ENCODE results near the gene ARL6IP5. TPM values are rescaled to one million over a fixed set of nuclear protein-coding genes. Genes with fewer than 3 reads are reported as not detected.

Gene ARL6IP5
- total RNA-seq, 1 donor, result 91.2 TPM

DNA sequence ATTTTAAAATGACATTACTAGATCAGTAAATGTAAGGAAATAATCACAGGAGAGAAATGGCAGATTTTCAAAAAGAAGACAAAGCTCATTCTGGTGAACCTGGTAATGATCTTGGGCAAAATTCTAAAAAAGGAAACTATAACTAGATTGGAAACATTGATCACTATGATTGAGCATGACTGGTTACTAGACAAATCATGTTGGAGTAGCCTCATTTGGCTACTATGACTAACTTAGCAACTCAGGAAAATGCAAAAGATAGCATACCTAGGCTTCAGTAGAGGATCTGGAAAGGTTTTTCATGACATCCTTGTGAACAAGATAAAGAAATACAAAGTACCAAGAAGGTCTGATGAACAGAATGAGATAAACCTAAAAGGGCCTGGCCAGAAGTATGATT, 25.0 kb upstream of the ARL6IP5 start:
- Histone ChIP-seq H3K27me3 (ENCODE audit: insufficient read depth, low read length) (no peaks in the 10 kb centered on the region), H2AFZ (ENCODE audit: low read length) (no peak overlapping the region), H3K4me3 (ENCODE audit: insufficient read depth, low read length) (no peak overlapping the region), H3K9me3 (ENCODE audit: low read depth, low read length) (no peaks in the 10 kb centered on the region), H3K27ac (ENCODE audit: low read depth, low read length) (no peak overlapping the region), H3K4me1 (ENCODE audit: insufficient read depth, low read length) (no peaks in the 10 kb centered on the region), H3K79me2 (ENCODE audit: insufficient read depth, low read length) (no peaks in the 10 kb centered on the region), H3K36me3 (ENCODE audit: insufficient read depth, low read length) (peaks cover 79% of the 10 kb centered on the region), H4K20me1 (ENCODE audit: insufficient read depth, low read length) (no peaks in the 10 kb centered on the region), H3K4me2 (ENCODE audit: insufficient read depth, low read length) (no peak overlapping the region)
- no peak for DNase-seq (ENCODE audit: insufficient read length, low spot score, missing footprints)
- TF ChIP-seq, protein P1, sequence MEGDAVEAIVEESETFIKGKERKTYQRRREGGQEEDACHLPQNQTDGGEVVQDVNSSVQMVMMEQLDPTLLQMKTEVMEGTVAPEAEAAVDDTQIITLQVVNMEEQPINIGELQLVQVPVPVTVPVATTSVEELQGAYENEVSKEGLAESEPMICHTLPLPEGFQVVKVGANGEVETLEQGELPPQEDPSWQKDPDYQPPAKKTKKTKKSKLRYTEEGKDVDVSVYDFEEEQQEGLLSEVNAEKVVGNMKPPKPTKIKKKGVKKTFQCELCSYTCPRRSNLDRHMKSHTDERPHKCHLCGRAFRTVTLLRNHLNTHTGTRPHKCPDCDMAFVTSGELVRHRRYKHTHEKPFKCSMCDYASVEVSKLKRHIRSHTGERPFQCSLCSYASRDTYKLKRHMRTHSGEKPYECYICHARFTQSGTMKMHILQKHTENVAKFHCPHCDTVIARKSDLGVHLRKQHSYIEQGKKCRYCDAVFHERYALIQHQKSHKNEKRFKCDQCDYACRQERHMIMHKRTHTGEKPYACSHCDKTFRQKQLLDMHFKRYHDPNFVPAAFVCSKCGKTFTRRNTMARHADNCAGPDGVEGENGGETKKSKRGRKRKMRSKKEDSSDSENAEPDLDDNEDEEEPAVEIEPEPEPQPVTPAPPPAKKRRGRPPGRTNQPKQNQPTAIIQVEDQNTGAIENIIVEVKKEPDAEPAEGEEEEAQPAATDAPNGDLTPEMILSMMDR (IDR thresholded peaks at IDR 0.05; ENCODE audit: extremely low read depth, low read depth, low read length), result no peak

DNA sequence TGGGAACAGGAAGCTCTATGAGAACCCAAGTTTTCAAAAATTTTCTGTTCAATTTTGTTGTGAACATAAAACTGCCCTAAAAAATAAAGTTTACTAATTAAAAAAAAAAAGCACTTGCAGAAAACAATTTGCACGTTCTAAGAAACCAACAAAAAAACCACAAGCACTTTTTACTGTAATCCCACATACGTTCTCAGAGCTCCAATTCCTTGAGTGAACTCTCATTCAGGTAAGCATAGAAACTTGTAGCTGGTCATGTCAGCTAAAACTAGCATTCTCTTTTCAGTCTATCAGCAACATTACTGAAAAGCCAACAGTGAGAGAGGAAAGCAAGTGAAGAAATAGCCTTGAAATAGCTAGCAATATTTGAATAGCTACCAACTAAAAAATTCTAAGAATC, 21.1 kb upstream of the ARL6IP5 start:
- TF ChIP-seq, protein P1 (IDR thresholded peaks at IDR 0.05; ENCODE audit: extremely low read depth, low read depth, low read length), result no peak
- H3K27me3 ChIP-seq (ENCODE audit: insufficient read depth, low read length), result no peaks in the 10 kb centered on the region
- H3K4me1 ChIP-seq (ENCODE audit: insufficient read depth, low read length), result no peaks in the 10 kb centered on the region
- H3K9me3 ChIP-seq (ENCODE audit: low read depth, low read length), result no peaks in the 10 kb centered on the region
- no peak for DNase-seq (ENCODE audit: insufficient read length, low spot score, missing footprints)
- no peak overlapping the region for H2AFZ ChIP-seq (ENCODE audit: low read length)
- H3K4me3 ChIP-seq (ENCODE audit: insufficient read depth, low read length), result no peak overlapping the region
- H3K4me2 ChIP-seq (ENCODE audit: insufficient read depth, low read length), result no peak overlapping the region
- no peak overlapping the region for H3K27ac ChIP-seq (ENCODE audit: low read depth, low read length)
- H3K79me2 ChIP-seq (ENCODE audit: insufficient read depth, low read length), result peaks cover 3% of the 10 kb centered on the region
- no peaks in the 10 kb centered on the region for H4K20me1 ChIP-seq (ENCODE audit: insufficient read depth, low read length)
- H3K36me3 ChIP-seq (ENCODE audit: insufficient read depth, low read length), result peaks cover 54% of the 10 kb centered on the region

GRCh38 chr3:69065318-69065964, 19.3 kb upstream of the ARL6IP5 start:
- no peaks in the 10 kb centered on the region for H3K27me3 ChIP-seq (ENCODE audit: insufficient read depth, low read length)
- H4K20me1 ChIP-seq (ENCODE audit: insufficient read depth, low read length), result no peaks in the 10 kb centered on the region
- TF ChIP-seq, protein P1 (IDR thresholded peaks at IDR 0.05; ENCODE audit: extremely low read depth, low read depth, low read length), result no peak
- H3K4me2 ChIP-seq (ENCODE audit: insufficient read depth, low read length), result no peak overlapping the region
- no peaks in the 10 kb centered on the region for H3K4me1 ChIP-seq (ENCODE audit: insufficient read depth, low read length)
- H3K27ac ChIP-seq (ENCODE audit: low read depth, low read length), result no peak overlapping the region
- no peak overlapping the region for H2AFZ ChIP-seq (ENCODE audit: low read length)
- H3K79me2 ChIP-seq (ENCODE audit: insufficient read depth, low read length), result peaks cover 4% of the 10 kb centered on the region
- no peaks in the 10 kb centered on the region for H3K9me3 ChIP-seq (ENCODE audit: low read depth, low read length)
- DNase-seq (ENCODE audit: insufficient read length, low spot score, missing footprints), result no peak
- H3K4me3 ChIP-seq (ENCODE audit: insufficient read depth, low read length), result no peak overlapping the region
- H3K36me3 ChIP-seq (ENCODE audit: insufficient read depth, low read length), result peaks cover 46% of the 10 kb centered on the region

- no peak for DNase-seq (ENCODE audit: insufficient read length, low spot score, missing footprints)
- H3K4me2 ChIP-seq (ENCODE audit: insufficient read depth, low read length), result no peak overlapping the region
Observed at GRCh38 chr3:69066121-69066520, 18.6 kb upstream of the ARL6IP5 start.

More at GRCh38 chr3:69066121-69066520, 18.6 kb upstream of the ARL6IP5 start:
- TF ChIP-seq, protein P1 (IDR thresholded peaks at IDR 0.05; ENCODE audit: extremely low read depth, low read depth, low read length), result no peak
- Histone ChIP-seq H3K36me3 (ENCODE audit: insufficient read depth, low read length) (peaks cover 45% of the 10 kb centered on the region), H3K9me3 (ENCODE audit: low read depth, low read length) (no peaks in the 10 kb centered on the region), H2AFZ (ENCODE audit: low read length) (no peak overlapping the region), H4K20me1 (ENCODE audit: insufficient read depth, low read length) (no peaks in the 10 kb centered on the region), H3K79me2 (ENCODE audit: insufficient read depth, low read length) (peaks cover 10% of the 10 kb centered on the region), H3K27me3 (ENCODE audit: insufficient read depth, low read length) (no peaks in the 10 kb centered on the region), H3K4me1 (ENCODE audit: insufficient read depth, low read length) (no peaks in the 10 kb centered on the region), H3K4me3 (ENCODE audit: insufficient read depth, low read length) (no peak overlapping the region), H3K27ac (ENCODE audit: low read depth, low read length) (no peak overlapping the region)
